GM12801 (cell line): ENCODE results near the gene FNDC3A.

Experiments
- CTCF ChIP-seq: IDR thresholded peaks from one replicate; pipeline ENCODE4 v1.5.1; 2011; ENCODE audit warnings: control low read depth; ENCODE audit not compliant: insufficient read length; ENCODE audit errors: extremely low read depth

Gene FNDC3A

GRCh38 chr13:49221590-49221965 is 245.9 kb downstream of the FNDC3A start:
- no peak for TF ChIP-seq CTCF

GRCh38 chr13:49225223-49226042 is 249.7 kb downstream of the FNDC3A start:
- no peak for TF ChIP-seq CTCF

GRCh38 chr13:49226613-49227012 is 250.9 kb downstream of the FNDC3A start:
- no peak for TF ChIP-seq CTCF

GRCh38 chr13:49234741-49235140 is 259.0 kb downstream of the FNDC3A start:
- TF ChIP-seq CTCF, result no peak

- no peak for TF ChIP-seq CTCF
Measured at GRCh38 chr13:49235856-49236431, 260.2 kb downstream of the FNDC3A start.

DNA sequence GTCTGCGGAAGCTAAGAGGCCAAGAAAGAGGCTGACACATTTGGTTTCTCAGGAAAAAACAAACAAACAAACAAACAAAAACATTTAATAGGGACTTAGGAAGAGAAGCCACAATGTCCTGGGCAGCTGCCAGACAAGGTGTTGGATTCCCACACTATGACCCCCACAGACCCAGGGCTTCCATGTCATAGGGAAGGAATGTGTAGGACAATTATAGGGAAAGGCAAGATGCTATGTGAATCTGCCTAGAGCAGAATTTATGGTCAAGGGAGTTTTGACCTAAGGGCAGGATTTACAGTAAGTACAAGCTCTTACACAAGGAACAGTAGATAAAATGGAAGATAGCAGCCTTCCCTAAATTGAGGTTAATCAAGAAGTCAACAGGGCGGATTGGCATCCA is 262.9 kb downstream of the FNDC3A start:
- TF ChIP-seq CTCF, result no peak

- no peak for TF ChIP-seq CTCF
Measured at GRCh38 chr13:49240017-49240416, 264.3 kb downstream of the FNDC3A start.
